Testis (tissue), 3 donors: ENCODE data around the gene CARD14. TPM values are rescaled to one million over a fixed set of nuclear protein-coding genes. Genes with fewer than 3 reads are reported as not detected.
A peak's percentile ranks its signal among the peaks of the same experiment; 100 is the strongest.

Experiments
- DNase-seq: peaks from one replicate; pipeline ENCODE4 v3.0.0-alpha.2; 2019
- H3K27ac ChIP-seq, 2 donors: fragments of 200-600 bp; sonication (generic); one replicate each; pipeline ENCODE4 v1.5.1; 2019
- H3K27me3 ChIP-seq: fragments of 200-600 bp; sonication (generic); one replicate; pipeline ENCODE4 v1.5.1; 2019
- H3K36me3 ChIP-seq: fragments of 200-600 bp; sonication (generic); one replicate; pipeline ENCODE4 v1.5.1; 2017; ENCODE audit warnings: low read depth; ENCODE audit errors: missing control alignments
- H3K4me1 ChIP-seq: fragments of 200-600 bp; sonication (generic); one replicate; pipeline ENCODE4 v1.5.1; 2019
- H3K4me3 ChIP-seq, 2 donors: fragments of 200-600 bp; sonication (generic); one replicate each; pipeline ENCODE4 v1.5.1; 2017 to 2019
- H3K9me3 ChIP-seq: fragments of 200-600 bp; sonication (generic); one replicate; pipeline ENCODE4 v1.5.1; 2017
- CTCF ChIP-seq, 3 experiments: fragments of 450-650 bp in 2 of 3; fragments of 200-600 bp in 1 of 3; sonication (generic) in 1 of 3; IDR thresholded peaks; one replicate each; pipeline ENCODE4 v1.5.1; 2016 to 2019; ENCODE audit warnings: antibody characterized with exemption in 3 of 3, mild to moderate bottlenecking in 2 of 3, moderate library complexity in 1 of 3
- POLR2A ChIP-seq: fragments of 450-650 bp; IDR thresholded peaks from one replicate; pipeline ENCODE4 v1.6.1; 2017; ENCODE audit warnings: antibody characterized with exemption, mild to moderate bottlenecking, moderate library complexity
- WGBS, 2 donors: methylation state at CpG; one replicate each; pipeline ENCODE4 v1.1.5; 2018; 5-methylcytosine and 5-hydroxymethylcytosine counted together
- intact Hi-C: fragments of 100-400 bp; cut with DNase I; formaldehyde crosslinking; loops from one replicate; pipeline ENCODE4 v1.15.1; 2023; ENCODE audit warnings: low total_unique reads
- polyA plus RNA-seq: library from polyadenylated mRNA; stranded (reverse); fragments of 350-450 nt; fragmentation: Illumina TruSeq; extraction: RNeasy Lipid Tissue Mini Kit (QIAGEN cat#74804); gene quantifications from one replicate; pipeline ENCODE4 v1.2.3, GENCODE V29; 2014; ENCODE audit warnings: low read depth, low replicate concordance; ENCODE audit not compliant: insufficient read depth
- total RNA-seq, 2 donors: library from RNA; depleted of rRNA; stranded (reverse); fragments of >200 nt; gene quantifications; one replicate each; pipeline ENCODE4 v1.2.3, GENCODE V29; 2016

CARD14 gene
- total and polyA plus RNA-seq, 3 donors from 2014 or later: 2.1 to 6.1 (median 3.5) TPM

- intact Hi-C loops: no loop called here
- DNase-seq: peak; percentile 99
- Histone ChIP-seq H3K9me3 (no peaks in the 10 kb centered on the region), H3K27ac (peak within 1 kb of the TSS; percentile 88 to 95), H3K27me3 (no peaks in the 10 kb centered on the region), H3K36me3 (no peaks in the 10 kb centered on the region), H3K4me3 (peak within 1 kb of the TSS; percentile 91 to 99), H3K4me1 (peaks cover 16% of the 10 kb centered on the region)
- TF ChIP-seq POLR2A (peak; percentile 79), CTCF (IDR thresholded peaks at IDR 0.05) (peak in 1 of 3 experiments; percentile 3)
- 0% methylated on average over 8 to 76 of the region's 90 CpGs for WGBS, 2 donors
Measured at GRCh38 chr17:80147035-80147822, 22.6 kb upstream of the CARD14 start, which contains the start of gene EIF4A3. Gene EIF4A3, minus strand, starts transcription at chr17:80147128. Its CDS starts 167 bp downstream, at chr17:80146961.

GRCh38 chr17:80151333-80151732 lies 18.5 kb upstream of the CARD14 start:
- no peak overlapping the region for H3K27ac ChIP-seq
- no peak for TF ChIP-seq CTCF (IDR thresholded peaks at IDR 0.05)
- no peak for TF ChIP-seq POLR2A
- no peak for DNase-seq
- H3K4me1 ChIP-seq: peaks cover 5% of the 10 kb centered on the region
- H3K9me3 ChIP-seq: no peaks in the 10 kb centered on the region
- H3K36me3 ChIP-seq: no peaks in the 10 kb centered on the region
- WGBS, 2 donors: 89% methylated on average over 5 of the region's 5 CpGs
- no peak overlapping the region for H3K4me3 ChIP-seq
- intact Hi-C loops: no loop called here
- no peaks in the 10 kb centered on the region for H3K27me3 ChIP-seq

- no peaks in the 10 kb centered on the region for H3K9me3 ChIP-seq
- no peak overlapping the region for H3K27ac ChIP-seq
- WGBS, 2 donors: 74% methylated on average over 11 of the region's 11 CpGs
- peaks cover 5% of the 10 kb centered on the region for H3K4me1 ChIP-seq
- intact Hi-C loops: no loop called here
- H3K36me3 ChIP-seq: no peaks in the 10 kb centered on the region
- H3K27me3 ChIP-seq: no peaks in the 10 kb centered on the region
- DNase-seq: no peak
- no peak overlapping the region for H3K4me3 ChIP-seq
- TF ChIP-seq POLR2A (no peak), CTCF (IDR thresholded peaks at IDR 0.05) (no peak)
Measured at GRCh38 chr17:80152081-80152702, 17.6 kb upstream of the CARD14 start.

GRCh38 chr17:80153004-80153403 lies 16.8 kb upstream of the CARD14 start:
- Histone ChIP-seq H3K27me3 (no peaks in the 10 kb centered on the region), H3K27ac (no peak overlapping the region), H3K9me3 (no peaks in the 10 kb centered on the region), H3K36me3 (no peaks in the 10 kb centered on the region), H3K4me3 (no peak overlapping the region), H3K4me1 (peaks cover 3% of the 10 kb centered on the region)
- intact Hi-C loops: no loop called here
- WGBS, 2 donors: 84 to 85% methylated on average over 3 of the region's 3 CpGs
- no peak for DNase-seq
- no peak for TF ChIP-seq POLR2A
- TF ChIP-seq CTCF (IDR thresholded peaks at IDR 0.05): no peak
